NCI-H510A (cell line): ENCODE data around the gene ANKRD11.
"Not testable (repeated sequence)": the region's sequence is repeated elsewhere in the genome, so short reads cannot be mapped to it uniquely, and the experiment has no call there.

Source experiments
- DNase-seq: peaks from one replicate; lab custom pipeline; 2025; lab: John Stamatoyannopoulos, UW

ANKRD11 gene

DNA sequence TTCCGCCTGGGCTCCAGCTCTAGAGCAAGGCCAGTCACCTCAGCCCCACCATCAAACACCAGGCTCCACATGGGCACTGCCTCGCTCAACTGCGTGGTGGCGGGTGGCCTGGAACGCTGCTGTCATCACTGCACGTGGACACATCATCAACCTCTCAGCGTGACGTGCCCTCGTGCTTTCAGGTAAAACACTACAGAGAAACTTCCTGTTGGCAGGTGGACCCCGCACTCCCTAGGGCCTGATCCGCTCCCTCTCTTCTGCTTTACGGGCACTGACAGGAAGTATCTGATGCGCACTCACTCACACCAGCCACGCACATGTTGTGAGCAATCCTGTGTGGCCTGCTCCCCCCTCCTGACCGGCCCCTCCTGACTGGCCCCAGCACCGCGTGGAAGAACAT is 87.4 kb downstream of the ANKRD11 start:
- no peak for DNase-seq

DNA sequence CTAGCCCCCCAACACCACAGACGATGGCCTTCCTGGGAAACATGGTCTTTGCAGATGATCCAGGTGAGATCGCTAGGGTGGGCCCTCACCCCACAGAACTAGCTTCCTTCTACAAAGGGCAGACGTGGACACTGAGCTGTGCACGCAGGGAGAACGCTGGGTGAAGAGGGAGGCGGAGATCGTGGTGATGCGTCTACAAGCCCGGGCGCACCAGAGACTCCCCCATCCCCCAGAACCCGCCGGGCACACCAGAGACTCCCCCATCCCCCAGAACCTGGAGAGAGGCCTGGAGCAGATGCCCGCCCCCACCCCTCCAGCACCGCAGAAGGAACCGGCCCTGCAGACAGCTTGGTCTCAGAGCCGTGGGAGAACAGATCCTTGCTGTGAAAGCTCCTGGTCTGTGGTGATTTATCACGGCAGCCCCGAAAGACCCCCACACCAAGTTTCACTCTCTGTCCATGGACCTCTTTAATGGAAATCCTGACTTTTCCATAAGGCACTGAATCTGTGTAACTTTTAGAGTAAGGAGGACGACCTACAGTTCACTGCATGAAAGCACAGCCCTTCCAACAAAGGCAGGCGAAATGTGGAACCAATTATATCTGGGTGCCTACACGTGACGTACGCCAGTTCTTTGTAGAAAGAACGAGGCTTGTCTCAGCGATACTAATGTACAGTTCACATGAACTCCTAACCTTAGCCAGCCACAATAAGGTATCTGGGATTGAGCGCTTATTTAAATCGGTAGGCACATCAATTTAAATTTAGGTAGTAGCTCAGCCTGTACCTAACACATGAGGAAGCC is 88.5 kb downstream of the ANKRD11 start:
- DNase-seq: no peak

DNA sequence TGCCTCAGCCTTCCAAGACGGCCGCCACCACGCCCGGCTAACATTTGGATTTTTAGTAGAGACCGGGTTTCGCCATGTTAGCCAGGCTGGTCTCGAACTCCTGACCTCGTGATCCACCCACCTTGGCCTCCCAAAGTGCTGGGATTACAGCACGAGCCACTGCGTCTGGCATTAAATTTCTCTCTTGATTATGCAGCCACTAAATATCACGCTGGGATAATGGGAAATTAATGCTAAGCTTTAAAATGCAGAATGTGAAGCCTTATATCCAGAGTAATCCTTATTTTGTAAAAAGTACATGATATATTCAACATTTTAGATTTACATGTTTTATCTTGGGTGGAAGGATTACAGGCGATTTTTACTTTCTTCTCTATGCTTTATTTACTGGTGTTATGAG is 89.2 kb downstream of the ANKRD11 start:
- DNase-seq: no peak

DNA sequence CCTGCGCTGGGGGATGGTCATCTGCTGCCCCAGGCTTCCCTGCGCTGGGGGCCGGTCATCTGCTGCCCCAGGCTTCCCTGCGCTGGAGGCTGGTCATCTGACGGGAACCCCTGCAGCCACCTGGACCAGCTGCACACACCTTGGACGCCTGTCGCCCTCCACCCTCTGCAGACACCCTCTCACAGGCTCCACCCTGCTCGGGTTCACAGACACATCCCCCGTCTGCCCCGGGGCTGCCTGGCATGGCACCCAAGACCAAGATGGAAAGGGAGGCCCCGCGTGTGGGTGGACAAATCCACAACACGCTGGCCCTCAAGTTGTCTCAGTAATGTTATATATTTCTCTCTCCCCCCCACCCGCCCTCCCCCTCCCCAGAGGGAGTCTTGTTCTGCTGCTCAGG is 89.6 kb downstream of the ANKRD11 start:
- no peak for DNase-seq

DNA sequence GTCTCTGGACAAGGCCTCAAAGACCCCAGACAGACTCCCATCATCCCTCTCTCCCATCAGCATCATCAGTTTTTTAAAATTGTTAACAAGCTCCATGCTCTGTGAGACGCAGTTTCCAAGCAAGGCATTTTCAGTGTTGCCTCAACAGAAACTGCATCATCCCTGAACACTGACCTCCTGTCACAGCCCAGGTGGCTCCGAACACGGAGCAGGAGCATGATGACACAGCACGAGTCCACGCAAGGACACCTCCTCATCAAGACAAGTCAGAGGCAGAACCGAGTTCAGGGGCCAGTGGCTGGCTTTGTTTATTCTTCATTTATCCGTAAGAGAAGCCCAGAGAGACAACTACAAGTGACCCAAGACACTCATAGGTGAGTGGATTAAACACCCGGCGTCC is 91.4 kb downstream of the ANKRD11 start:
- DNase-seq: no peak

DNA sequence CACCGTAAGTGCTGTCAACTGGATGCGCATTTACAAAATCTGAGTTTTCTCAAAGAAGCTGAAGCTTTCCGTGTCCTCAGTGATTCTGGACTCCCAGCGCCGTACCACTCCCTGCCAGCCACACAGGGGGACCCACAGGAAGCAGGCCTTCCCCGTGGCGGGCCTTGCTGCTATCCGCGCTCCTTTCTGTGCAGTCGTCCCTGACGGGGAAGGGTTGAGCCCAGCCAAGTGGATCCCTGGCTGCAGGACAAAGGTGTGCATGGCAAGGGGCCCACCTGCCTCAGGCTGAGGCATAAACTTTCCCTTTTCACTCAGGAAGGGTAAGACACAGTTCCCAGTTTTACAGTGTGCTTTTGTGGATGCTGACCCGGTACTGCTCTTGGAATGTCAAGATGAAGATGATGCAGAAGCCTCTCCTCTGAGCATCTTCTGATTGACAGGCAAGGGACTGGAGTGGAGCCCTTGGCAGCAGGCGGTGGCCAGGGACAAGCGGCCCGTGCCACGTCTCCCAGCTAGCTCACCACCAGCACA is 93.0 kb downstream of the ANKRD11 start:
- no peak for DNase-seq

DNA sequence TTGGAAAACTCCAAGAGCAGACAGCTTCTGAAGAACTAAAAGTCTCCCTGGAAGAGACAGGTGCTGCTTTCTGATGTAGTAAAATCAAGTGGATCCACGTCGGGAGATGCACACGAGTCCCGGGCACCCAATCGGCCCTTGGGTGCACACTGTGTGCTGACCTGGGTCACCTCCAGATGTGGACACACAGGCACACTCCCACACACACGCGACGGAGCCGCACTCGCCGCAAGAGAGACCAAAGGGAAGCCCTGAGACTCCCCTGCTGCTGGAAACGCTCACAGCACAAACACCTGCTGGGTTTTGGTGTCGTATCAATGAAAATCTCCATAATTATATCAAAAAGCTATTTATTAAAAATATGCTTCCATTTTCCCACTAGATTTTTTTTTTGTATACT is 94.2 kb downstream of the ANKRD11 start:
- DNase-seq: no peak

DNA sequence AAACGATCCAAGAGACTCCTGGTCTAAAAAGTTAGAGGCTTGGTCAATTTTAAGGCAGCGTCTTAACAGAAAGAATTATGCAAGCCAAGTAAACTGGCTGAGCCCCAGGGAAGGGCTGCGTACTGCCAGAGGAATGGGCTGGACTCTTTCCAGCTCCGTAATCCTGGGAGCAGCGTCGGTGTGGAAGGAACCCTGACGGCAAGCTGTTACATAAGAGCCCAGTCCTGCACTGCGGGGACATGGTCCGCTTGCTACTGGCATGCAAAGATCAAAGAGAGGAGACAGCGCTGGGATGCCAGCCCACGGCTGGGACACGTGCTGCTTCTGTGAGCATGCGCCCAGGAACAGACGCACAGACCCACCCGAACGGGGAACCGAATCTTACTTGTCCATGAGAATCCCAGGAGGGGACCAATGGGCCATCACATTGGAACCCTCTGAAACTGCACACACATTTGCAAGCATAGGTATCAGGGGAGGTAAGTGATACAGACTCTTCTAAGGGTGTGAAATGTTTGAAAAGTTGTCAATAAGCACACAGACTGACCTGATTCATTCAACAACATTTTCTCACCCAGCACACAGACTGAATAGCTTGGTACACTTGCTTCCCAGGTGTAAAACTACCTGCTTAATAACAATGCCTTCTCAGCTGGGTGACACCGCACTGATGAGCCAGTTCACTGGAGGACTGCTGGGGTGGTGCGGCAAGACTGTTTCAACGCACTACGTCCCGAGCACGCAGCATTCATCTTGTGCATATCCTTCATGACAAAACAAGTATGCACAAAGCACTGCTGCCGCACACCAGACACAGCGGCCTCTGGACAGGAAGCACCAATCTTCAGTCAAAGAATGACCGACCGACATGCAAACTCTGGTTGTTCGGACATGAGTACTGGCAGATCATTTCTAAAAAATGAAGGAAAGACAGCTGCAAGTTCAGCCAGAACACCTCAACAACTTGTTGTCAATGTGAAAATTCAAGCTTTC is 94.9 kb downstream of the ANKRD11 start:
- peak; percentile 27 for DNase-seq

DNA sequence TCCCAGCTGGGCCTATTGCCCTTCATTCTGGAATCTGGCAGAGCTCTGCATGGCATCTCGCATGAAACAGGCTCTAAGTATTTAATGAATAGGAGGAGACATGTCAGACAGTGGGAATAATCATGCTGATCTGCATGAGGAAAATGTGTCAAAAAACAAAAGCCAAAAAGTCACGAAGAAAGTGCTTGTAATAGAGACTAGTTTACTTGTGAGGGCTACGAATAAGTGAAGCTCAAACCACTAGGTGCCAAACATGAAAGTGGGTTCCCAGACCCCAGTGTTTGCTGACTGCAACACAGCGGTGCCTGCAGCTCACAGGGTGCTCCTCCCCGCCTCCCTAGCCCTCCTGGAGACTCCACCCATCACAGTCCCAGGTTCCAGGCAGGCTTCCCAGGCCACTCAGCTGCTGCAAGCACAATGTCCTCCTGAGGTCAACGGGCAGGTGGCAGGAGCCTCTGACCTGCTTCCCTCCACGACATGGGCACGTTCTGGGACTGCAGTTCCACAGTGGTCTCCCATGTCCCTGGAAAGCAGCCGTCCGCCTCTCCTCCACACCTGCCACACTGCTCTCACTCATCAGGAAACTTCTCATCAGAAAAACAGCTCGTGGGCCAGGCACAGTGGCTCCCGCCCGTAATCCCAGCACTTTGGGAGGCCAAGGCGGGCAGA is 96.5 kb downstream of the ANKRD11 start:
- no peak for DNase-seq

DNA sequence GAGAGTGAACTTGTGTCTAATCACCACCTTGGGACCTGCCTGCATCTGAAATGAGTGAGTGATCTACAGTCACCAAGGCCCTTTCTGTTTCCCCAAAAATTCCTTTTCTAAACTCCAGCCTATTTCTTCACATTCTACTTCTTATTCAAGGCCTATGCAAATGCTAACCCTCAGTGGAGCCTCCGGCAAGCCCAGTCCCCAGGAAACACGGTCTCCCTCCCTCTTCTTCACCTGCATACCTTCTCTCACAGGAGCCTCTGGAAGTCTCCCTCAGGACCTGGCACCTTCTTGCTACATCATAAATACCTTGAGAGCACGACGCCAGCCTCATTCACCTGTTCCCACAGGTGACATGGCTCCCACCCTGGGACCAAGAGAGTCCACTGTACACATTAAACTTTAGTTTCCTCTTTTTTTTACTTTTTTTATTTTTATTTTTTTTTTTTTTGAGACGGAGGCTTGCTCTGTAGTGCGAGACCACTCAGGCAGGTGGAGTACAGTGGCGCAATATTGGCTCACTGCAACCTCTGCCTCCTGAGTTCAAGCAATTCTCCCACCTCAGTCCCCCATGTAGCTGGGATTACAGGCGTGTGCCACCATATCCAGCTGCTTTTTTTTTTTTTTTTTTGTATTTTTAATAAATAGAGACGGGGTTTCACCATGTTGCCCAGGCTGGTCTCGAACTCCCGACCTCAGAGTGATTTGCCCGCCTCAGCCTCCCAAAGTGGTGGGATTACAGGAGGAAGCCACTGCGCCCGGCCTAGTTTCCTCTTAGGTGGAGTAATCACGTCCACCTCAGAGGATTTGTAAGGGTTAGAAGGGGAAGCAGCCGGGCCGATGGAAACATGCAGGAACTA is 97.3 kb downstream of the ANKRD11 start:
- no peak for DNase-seq

DNA sequence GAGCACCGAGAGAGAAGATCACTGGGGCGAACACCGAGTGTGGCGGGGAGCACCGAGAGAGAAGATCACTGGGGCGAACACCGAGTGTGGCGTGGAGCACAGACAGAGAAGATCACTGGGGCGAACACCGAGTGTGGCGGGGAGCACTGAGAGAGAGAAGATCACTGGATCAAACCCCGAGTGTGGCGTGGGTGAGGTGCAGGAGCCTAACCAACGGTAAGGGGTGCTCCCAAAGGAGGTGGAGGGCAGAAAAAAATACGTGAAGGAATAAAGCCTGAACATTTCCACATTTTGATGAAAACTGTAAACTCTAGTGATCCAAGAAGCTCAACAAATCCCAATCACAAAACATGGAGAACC is 100.2 kb downstream of the ANKRD11 start:
- not testable (repeated sequence) for DNase-seq

DNA sequence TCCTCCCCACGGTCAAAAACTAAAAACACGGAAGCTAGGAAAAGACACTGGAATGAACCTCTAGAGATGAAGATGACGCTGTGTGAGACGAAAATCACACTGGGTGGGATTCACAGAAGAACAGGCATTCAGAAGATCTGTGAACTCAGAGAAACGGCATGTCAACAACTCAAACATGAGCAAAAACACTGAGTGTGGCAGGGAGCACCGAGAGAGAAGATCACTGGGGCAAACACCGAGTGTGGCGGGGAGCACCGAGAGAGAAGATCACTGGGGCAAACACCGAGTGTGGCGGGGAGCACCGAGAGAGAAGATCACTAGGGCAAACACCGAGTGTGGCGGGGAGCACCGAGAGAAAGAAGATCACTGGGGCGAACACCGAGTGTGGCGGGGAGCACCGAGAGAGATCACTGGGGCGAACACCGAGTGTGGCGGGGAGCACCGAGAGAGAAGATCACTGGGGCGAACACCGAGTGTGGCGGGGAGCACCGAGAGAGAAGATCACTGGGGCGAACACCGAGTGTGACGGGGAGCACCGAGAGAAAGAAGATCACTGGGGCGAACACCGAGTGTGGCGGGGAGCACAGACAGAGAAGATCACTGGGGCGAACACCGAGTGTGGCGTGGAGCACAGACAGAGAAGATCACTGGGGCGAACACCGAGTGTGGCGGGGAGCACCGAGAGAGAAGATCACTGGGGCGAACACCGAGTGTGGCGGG is 100.7 kb downstream of the ANKRD11 start:
- not testable (repeated sequence) for DNase-seq

DNA sequence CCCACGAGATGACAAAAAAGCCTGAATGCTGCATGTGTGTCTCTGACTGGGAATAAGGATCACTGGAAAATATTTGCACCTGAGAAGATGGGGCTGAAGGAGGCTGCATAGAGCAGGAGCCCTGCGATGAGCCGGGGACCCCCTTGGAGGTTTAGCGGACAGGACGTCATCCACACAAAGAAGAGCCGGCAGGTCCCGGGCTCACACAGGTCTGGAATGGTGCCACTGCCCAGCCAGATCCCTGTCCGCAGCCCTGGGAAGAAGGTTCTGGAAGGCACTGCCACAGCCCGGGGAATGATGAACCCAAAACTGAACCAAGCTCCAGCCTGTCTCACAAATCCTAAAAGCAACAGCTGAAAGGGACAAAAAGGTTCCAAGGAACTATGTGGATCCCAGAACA is 101.8 kb downstream of the ANKRD11 start:
- no peak for DNase-seq

DNA sequence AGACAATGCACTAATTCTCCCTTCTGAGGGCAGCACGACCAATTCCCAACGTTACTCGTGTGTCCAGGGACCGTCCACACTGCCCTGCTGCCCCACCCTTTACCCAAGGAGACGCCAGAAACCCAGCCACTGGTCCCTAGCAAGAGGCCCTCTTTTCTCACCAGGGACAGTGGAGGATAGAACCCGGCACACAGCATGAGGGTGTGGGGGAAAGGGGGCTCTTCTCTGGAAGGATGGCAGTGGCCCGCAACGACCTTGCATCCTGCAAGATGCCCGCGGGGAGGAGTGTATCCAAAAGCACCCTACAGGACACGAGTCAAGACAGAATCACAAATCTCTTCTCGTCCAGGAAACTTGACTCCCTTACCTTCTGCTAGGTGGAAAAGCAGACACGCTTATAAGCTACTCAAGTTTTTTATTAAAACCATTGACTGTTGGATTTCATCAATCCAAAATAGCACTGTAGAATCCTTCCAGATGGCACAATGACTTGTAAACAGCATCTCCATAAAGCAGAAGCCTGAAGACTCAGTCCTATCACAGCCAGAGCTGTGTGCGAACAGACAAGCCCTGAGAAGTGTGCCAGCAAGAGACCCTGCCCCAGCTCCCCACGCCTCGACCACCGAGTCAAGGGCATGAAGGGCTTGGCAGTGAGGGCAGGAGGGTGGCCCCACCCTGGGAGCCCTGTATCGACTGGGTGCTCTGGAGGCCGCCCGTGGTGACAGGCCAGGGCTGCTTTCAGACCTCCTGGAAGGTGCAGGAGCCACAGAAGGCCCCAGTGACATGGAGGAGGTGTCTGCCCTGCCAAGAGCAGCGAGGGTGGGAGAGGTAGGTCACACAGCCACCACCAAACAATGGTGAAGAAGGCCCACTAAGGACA is 103.8 kb downstream of the ANKRD11 start:
- no peak for DNase-seq

DNA sequence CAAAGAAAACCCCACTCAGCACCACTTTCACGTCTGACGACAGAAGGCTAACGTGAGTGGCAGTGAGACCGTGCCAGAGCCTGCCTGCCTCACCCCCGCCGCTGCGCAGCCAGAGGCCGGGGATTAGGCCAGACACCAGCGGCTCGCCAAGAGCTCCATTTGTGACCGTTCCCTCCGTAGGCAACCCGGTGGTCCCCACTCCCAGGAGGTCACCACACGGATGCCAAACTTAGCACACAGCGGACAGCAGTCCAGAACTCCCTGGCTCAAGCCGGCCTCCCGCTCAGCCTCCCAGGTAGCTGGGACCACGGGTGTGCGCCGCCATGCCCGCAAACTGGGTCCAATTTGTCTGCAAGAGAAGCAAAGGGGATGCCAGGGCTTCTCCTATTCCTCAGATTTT is 104.6 kb downstream of the ANKRD11 start:
- no peak for DNase-seq

DNA sequence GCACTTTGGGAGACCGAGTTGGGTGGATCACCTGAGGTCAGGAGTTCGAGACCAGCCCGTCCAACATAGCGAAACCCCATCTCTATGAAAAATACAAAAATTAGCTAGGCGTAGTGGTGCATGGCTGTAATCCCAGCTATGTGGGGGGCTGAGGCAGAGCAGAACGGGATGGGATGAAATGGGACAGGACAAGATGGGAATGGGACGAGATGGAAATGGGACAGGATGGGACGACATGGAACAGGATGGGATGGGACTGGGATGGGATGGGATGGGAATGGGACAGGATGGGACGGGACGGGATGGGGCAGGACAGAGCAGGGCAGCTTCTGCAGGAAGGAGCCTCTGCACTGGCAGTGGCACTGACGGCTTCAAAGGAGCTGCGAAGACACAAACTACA is 106.1 kb downstream of the ANKRD11 start:
- DNase-seq: no peak

DNA sequence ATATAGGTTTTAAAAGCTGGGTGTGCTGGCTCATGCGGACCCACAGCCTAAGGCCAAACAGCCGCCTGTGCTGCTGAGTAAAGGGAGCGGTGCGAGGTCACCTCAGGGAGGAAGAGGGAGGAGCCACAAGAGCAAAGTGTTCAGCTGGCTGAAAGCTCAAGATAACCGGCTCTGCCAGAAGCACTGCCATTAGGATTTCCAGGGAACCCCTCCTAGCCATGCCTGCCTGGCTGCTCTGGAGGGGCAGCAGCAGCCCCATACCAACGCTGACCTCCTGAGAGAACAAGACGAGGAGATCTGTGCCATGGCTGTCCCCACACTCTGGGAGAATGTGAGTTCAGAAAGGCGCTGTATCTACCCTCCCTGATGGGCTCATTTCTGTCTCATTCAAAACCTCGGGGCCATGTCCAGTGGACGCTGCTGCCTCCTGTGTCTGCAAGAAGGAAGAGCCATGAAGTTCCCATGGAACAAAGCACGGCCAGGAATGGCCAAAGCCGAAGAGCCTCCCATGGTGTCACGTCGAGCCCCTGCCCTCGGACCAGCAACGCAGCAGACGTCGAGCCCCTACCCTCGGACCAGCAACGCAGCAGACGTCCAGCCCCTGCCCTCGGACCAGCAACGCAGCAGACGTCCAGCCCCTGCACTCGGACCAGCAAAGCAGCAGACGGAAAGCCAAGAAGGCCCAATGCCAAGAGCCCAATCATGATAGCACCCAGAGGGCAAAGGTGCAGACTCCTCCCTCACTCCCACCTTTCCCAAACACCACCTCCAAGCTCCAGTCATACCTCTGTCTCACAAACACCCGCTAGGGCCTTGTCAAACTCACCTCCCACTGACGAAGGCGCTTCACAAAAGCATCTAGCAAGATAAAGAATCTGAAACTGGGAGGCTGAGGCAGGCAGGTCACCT is 107.0 kb downstream of the ANKRD11 start:
- peak; percentile 35 for DNase-seq

DNA sequence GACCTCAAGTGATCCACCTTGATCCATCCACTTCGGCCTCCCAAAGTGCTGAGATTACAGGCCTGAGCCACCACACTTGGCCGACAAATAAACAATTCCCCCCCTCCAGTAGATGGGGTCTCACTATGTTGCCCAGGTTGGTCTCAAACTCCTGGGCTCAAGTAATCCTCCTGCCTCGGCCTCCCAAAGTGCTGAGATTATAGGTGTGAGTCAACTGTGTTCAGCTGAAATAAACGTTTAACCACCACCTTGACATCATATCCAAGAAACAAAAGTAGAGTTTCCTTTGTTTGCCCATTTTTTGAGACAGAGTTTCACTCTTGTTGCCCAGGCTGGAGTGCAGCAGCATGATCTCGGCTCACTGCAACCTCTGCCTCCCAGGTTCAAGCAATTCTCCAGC is 107.8 kb downstream of the ANKRD11 start:
- not testable (repeated sequence) for DNase-seq

DNA sequence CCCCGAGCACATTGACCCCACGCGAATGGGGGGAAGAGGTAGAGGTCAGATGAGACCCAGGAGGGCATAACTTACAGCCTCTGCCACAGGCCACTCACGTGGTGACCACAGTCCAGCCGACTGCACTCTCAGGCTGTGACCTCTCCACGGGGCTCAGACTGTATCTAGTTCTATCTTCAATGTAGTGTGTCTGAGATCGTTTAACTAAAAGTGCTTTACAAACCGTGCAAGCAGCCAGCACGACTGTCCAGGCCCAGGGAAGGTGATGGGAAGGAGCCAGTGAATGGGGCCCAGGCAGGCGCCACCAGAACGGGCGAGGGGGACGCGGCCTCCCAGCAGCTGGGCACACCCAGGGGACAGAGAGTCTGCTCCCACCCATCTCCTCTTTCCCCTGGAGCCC is 108.6 kb downstream of the ANKRD11 start:
- DNase-seq: no peak
